Erythroblast (primary cell): ENCODE results near the gene ZBED5.

Experiments used
- GATA1 ChIP-seq: IDR thresholded peaks from 2 replicates; pipeline ENCODE4 v1.6.1; 2011; ENCODE audit warnings: low read depth, mild to moderate bottlenecking, control low read depth, low read length, moderate library complexity
- POLR2A ChIP-seq: IDR thresholded peaks from 2 replicates; pipeline ENCODE4 v1.6.1; 2011; ENCODE audit warnings: mild to moderate bottlenecking, low read length

GRCh38 chr11:10805741-10806140, 52.1 kb downstream of the ZBED5 start:
- TF ChIP-seq POLR2A (no peak), GATA1 (no peak)
